Measurements from ENCODE around the gene ELAVL1.

The ELAVL1 gene

DNA sequence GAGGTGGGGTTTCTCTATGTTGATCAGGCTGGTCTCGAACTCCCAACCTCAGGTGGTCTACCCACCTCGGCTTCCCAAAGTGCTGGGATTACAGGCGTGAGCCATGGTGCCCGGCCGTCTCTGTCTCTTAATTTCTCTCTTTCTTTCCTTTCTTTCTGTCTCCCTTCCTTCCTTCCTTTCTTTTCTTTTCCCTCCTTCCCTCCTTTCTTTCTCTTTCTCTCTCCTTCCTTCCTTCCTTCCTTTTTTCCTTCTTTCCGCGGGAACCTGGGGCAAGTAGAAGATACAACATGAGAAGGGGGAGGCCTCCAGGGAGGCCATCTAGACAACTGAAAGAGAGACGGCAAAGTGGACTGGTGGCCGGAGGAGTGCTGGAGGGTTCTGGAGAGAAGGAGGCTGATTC, 15.2 kb upstream of the ELAVL1 start:
- DNase-seq = no peak

- no peak for DNase-seq
These were observed 12.4 kb upstream of the ELAVL1 start for GRCh38 chr19:8017808-8018207.

GRCh38 chr19:8004723-8005513, 523 bp downstream of the ELAVL1 start:
- peak; percentile 3 for DNase-seq

- no peak for DNase-seq
These were observed 1.4 kb downstream of the ELAVL1 start for GRCh38 chr19:8004001-8004400.

- peak; percentile 57 for DNase-seq
These were observed 3.2 kb downstream of the ELAVL1 start for GRCh38 chr19:8001995-8002849.

- no peak for DNase-seq
These were observed 3.8 kb downstream of the ELAVL1 start for GRCh38 chr19:8001651-8001994.

- DNase-seq = no peak
These were observed 5.0 kb downstream of the ELAVL1 start for GRCh38 chr19:8000298-8001038.

- no peak for DNase-seq
These were observed 6.1 kb downstream of the ELAVL1 start for GRCh38 chr19:7999376-7999775.

DNA sequence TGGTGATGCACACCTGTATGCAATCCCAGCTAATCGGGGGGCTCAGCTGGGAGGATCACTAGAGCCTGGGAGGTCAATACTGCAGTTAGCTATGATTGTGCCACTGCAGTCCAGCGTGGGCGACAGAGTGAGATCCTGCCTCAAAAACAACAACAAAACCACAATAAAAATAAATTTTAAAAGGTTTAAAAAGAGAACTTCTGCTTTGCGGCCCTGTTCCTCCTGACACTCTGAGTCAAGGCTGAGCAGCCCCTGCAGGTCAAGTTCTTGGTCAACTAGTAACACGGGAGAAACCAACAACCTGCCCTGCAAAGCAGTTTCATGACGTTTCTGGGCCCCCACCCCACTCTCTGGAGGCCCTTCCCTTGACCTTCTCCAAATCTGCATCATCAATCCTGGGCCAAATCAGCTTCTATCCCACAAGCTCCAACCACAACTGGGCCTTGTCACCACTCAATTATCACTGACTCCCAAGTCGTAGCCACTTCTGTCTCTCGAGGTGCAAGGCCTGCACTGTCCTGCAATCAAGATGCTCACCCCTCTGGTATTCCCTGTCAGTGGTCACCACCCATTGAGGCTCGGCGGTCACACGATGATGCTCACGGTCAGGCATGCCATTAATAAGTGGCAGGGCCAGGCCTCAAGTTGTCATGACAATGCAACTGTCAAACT, 7.5 kb downstream of the ELAVL1 start:
- DNase-seq = no peak

GRCh38 chr19:7996883-7997282, 8.6 kb downstream of the ELAVL1 start:
- DNase-seq = no peak

- no peak for DNase-seq
These were observed 9.7 kb downstream of the ELAVL1 start for GRCh38 chr19:7995810-7996158.

DNA sequence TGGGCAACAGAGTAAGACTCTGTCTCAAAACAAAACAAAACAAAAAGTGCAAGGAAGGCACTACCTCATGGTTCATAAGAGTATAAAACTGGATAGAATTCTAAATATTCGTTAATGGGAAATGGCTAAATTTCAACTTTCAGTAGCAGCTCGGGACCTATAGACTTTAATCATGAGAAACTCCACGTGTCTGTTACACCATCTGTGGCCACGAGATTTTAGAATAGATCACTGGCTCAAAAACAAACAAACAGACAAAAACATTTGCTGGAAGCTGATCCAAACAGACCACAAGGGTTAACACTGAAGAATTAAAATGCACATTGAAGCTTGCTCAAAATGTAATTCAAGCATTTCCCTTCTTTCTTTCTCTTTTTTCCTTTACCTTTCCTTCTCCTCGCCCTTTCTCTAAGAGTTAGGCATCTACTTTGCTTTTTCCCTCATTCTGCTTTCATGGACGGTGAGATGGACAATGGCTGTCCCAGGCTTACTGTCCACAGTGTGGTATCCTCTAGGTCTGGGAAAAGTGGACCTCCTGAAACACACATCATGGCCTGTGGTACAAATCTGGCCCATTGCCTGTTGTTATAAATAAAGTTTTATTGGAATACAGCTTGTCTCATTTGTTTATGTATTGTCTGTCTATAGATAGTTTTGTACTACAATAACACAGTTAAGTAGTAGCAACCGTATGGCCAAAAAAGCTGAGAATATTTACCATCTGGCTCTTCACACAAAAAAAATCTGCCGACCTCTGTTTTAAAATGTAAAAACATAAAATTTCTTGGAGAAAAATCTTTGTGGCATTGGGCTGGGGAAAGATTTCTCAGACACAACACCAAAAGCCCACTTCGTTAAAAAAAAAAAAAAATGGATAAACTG, 10.3 kb downstream of the ELAVL1 start:
- no peak for DNase-seq

DNA sequence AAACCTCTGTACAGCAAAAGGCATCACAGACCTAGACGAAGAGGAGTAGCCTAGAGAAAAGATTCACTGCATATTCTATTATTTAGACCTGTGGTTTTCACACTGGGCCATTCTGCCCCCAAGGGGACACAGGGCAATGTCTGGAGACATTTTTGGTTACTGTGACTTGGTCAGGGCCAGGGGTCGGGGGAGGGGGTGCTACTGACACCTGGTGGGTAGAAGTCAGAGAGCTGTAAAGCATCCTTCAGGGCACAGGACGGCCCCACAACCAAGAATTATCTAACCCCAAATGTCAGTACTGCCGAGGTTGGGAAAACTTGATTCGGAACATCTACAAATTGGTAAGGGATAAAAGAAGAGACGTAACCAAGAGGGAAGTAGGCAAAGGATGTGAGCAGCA, 11.3 kb downstream of the ELAVL1 start:
- DNase-seq = no peak

- DNase-seq = no peak
These were observed 11.9 kb downstream of the ELAVL1 start for GRCh38 chr19:7993560-7993959.

GRCh38 chr19:7992575-7992974, 12.9 kb downstream of the ELAVL1 start:
- DNase-seq = no peak

- no peak for DNase-seq
These were observed 16.3 kb downstream of the ELAVL1 start for GRCh38 chr19:7989071-7989575.

DNA sequence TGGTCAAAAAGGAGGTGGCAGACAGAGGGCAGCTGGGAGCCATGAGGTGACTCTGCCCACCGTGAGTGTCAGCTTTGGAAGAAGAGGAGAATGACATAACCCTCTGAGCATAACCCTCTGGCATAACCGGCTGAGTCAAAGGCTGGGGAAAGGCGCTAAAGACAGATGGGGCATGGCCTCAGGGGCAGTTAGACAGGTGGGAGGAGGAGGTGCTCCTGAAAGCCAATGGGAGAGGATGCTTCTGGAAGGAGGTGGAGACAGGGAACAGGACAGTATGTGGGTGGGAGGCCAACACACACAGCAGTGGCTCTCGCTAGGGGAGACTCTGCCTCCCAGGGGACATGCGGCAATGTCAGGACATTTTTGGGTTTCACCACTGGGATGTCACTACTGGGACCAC, 17.1 kb downstream of the ELAVL1 start:
- no peak for DNase-seq

DNA sequence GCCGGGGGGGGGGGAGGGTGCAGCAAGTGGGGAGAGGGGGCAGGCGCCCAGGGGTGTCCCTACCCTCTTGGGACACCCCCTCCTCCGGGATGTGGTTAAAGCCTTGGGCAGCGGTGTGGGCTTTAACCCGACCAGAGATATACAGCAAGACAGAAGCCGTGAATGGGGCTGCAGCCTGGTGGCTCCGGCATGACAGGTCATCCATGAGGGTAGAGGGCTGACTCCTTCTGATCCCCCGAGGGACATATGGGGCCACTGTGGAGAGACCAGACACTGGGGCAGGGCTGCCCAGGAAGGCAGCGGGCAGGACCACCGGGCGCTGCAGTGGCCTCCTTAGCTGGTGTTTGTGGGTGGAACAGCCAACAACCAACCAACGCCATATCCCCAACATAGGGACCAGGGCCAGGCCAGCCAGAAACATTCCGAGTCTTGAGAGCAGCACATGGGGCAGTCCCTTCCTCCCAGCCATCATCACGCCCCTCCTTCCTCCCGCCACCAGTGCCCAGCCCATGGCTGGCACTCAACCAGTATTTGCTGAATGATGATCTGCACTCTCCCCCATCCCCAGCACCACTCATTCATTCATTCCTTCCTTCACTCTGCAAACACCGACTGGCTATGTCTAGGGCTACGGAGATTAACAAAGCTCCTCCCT, 18.2 kb downstream of the ELAVL1 start:
- DNase-seq = no peak

GRCh38 chr19:7986321-7987113, 18.9 kb downstream of the ELAVL1 start:
- DNase-seq = no peak

- no peak for DNase-seq
These were observed 19.9 kb downstream of the ELAVL1 start for GRCh38 chr19:7985481-7985911.
